ENCODE data around the gene BTBD10.

DNA sequence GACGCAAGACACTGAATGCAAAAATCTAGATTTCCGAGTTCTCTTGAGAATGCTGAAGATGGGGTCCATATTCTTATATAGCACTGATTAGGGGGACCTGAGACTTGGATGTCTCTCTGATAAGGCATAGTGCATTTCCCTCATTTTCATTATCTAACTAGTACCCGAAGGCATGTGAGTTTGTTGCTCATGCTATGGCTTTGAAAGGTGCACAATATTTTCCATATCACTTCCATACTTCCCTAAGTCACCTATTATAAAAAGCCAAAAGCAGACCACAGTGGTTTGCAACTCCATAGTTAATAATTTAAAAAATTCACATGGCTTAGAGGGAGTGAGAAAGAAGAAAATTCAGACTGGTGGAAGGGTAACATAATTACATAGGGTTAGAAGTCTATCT, 1.7 kb downstream of the BTBD10 start:
- TF ChIP-seq POLR2A (IDR thresholded peaks at IDR 0.05): no peak
- no peak for TF ChIP-seq CTCF (IDR thresholded peaks at IDR 0.05)
